Mucosa of stomach (tissue), 1 donor: ENCODE results near the gene GRK5.

Experiments used
- H3K27me3 ChIP-seq: one replicate; pipeline ENCODE4 v1.7.0; 2013; ENCODE audit warnings: mild to moderate bottlenecking, low read length; ENCODE audit not compliant: control insufficient read depth, insufficient read depth
- H3K36me3 ChIP-seq: one replicate; pipeline ENCODE4 v1.7.0; 2013; ENCODE audit warnings: low read length; ENCODE audit not compliant: control insufficient read depth, insufficient read depth
- H3K4me1 ChIP-seq: one replicate; pipeline ENCODE4 v1.7.0; 2013; ENCODE audit warnings: mild to moderate bottlenecking, low read length; ENCODE audit not compliant: control insufficient read depth, insufficient read depth
- H3K4me3 ChIP-seq: one replicate; pipeline ENCODE4 v1.7.0; 2013; ENCODE audit warnings: low read length
- H3K9ac ChIP-seq: one replicate; pipeline ENCODE4 v1.7.0; 2013; ENCODE audit warnings: mild to moderate bottlenecking, low read length, moderate library complexity
- H3K9me3 ChIP-seq: one replicate; pipeline ENCODE4 v1.7.0; 2013; ENCODE audit warnings: mild to moderate bottlenecking, low read length, moderate library complexity; ENCODE audit not compliant: control insufficient read depth
- donor health status: Pancreatic carcinoma.

Gene GRK5

GRCh38 chr10:119451300-119451896 is 244.0 kb downstream of the GRK5 start:
- Histone ChIP-seq H3K9ac (no peak overlapping the region), H3K4me3 (no peak overlapping the region), H3K36me3 (peaks cover 27% of the 10 kb centered on the region), H3K9me3 (no peaks in the 10 kb centered on the region), H3K4me1 (no peaks in the 10 kb centered on the region), H3K27me3 (no peaks in the 10 kb centered on the region)

GRCh38 chr10:119452396-119452795 is 245.0 kb downstream of the GRK5 start:
- Histone ChIP-seq H3K9me3 (no peaks in the 10 kb centered on the region), H3K36me3 (peaks cover 27% of the 10 kb centered on the region), H3K4me3 (no peak overlapping the region), H3K4me1 (no peaks in the 10 kb centered on the region), H3K9ac (no peak overlapping the region), H3K27me3 (no peaks in the 10 kb centered on the region)

- no peaks in the 10 kb centered on the region for H3K4me1 ChIP-seq
- H3K27me3 ChIP-seq: no peaks in the 10 kb centered on the region
- peaks cover 20% of the 10 kb centered on the region for H3K36me3 ChIP-seq
- H3K9me3 ChIP-seq: no peaks in the 10 kb centered on the region
- H3K9ac ChIP-seq: no peak overlapping the region
- H3K4me3 ChIP-seq: no peak overlapping the region
These were observed 245.9 kb downstream of the GRK5 start for GRCh38 chr10:119453313-119453712.

- Histone ChIP-seq H3K27me3 (no peaks in the 10 kb centered on the region), H3K9me3 (no peaks in the 10 kb centered on the region), H3K9ac (no peak overlapping the region), H3K36me3 (peaks cover 18% of the 10 kb centered on the region), H3K4me1 (no peaks in the 10 kb centered on the region), H3K4me3 (no peak overlapping the region)
These were observed 246.9 kb downstream of the GRK5 start for GRCh38 chr10:119454316-119454715.

- peaks cover 18% of the 10 kb centered on the region for H3K36me3 ChIP-seq
- H3K4me1 ChIP-seq: no peaks in the 10 kb centered on the region
- H3K4me3 ChIP-seq: no peak overlapping the region
- no peaks in the 10 kb centered on the region for H3K27me3 ChIP-seq
- H3K9me3 ChIP-seq: no peaks in the 10 kb centered on the region
- H3K9ac ChIP-seq: no peak overlapping the region
These were observed 247.6 kb downstream of the GRK5 start for GRCh38 chr10:119454990-119455389.

GRCh38 chr10:119455609-119456434 is 248.5 kb downstream of the GRK5 start:
- no peaks in the 10 kb centered on the region for H3K4me1 ChIP-seq
- H3K36me3 ChIP-seq: peaks cover 18% of the 10 kb centered on the region
- no peaks in the 10 kb centered on the region for H3K9me3 ChIP-seq
- H3K27me3 ChIP-seq: no peaks in the 10 kb centered on the region
- H3K4me3 ChIP-seq: no peak overlapping the region
- H3K9ac ChIP-seq: no peak overlapping the region

- H3K9ac ChIP-seq: no peak overlapping the region
- H3K36me3 ChIP-seq: peaks cover 18% of the 10 kb centered on the region
- H3K4me3 ChIP-seq: no peak overlapping the region
- H3K9me3 ChIP-seq: no peaks in the 10 kb centered on the region
- peaks cover 5% of the 10 kb centered on the region for H3K4me1 ChIP-seq
- no peaks in the 10 kb centered on the region for H3K27me3 ChIP-seq
These were observed 249.1 kb downstream of the GRK5 start for GRCh38 chr10:119456435-119456810.

GRCh38 chr10:119457966-119458766 is 250.8 kb downstream of the GRK5 start:
- peaks cover 9% of the 10 kb centered on the region for H3K4me1 ChIP-seq
- no peak overlapping the region for H3K9ac ChIP-seq
- peaks cover 12% of the 10 kb centered on the region for H3K36me3 ChIP-seq
- no peaks in the 10 kb centered on the region for H3K27me3 ChIP-seq
- no peak overlapping the region for H3K4me3 ChIP-seq
- no peaks in the 10 kb centered on the region for H3K9me3 ChIP-seq

GRCh38 chr10:119459681-119460340 is 252.4 kb downstream of the GRK5 start:
- Histone ChIP-seq H3K4me3 (no peak overlapping the region), H3K9me3 (no peaks in the 10 kb centered on the region), H3K9ac (no peak overlapping the region), H3K36me3 (peaks cover 7% of the 10 kb centered on the region), H3K4me1 (peaks cover 9% of the 10 kb centered on the region), H3K27me3 (no peaks in the 10 kb centered on the region)

- H3K9ac ChIP-seq: no peak overlapping the region
- peaks cover 7% of the 10 kb centered on the region for H3K36me3 ChIP-seq
- peaks cover 9% of the 10 kb centered on the region for H3K4me1 ChIP-seq
- no peaks in the 10 kb centered on the region for H3K9me3 ChIP-seq
- no peaks in the 10 kb centered on the region for H3K27me3 ChIP-seq
- H3K4me3 ChIP-seq: no peak overlapping the region
These were observed 253.2 kb downstream of the GRK5 start for GRCh38 chr10:119460369-119461195.

GRCh38 chr10:119461380-119461779 is 254.0 kb downstream of the GRK5 start:
- Histone ChIP-seq H3K27me3 (no peaks in the 10 kb centered on the region), H3K4me1 (peaks cover 9% of the 10 kb centered on the region), H3K9ac (no peak overlapping the region), H3K9me3 (no peaks in the 10 kb centered on the region), H3K36me3 (no peaks in the 10 kb centered on the region), H3K4me3 (no peak overlapping the region)
